Left lobe of liver (tissue), 2 donors: ENCODE results near the gene XRCC2. TPM values are rescaled to one million over a fixed set of nuclear protein-coding genes. Genes with fewer than 3 reads are reported as not detected.
"Not testable (repeated sequence)": the region's sequence is repeated elsewhere in the genome, so short reads cannot be mapped to it uniquely, and the experiment has no call there.

Experiments used
- ATAC-seq: fragments of 200-7000 bp; cut with Tn5 transposase; one replicate; pipeline ENCODE4 v1.9.1; 2020; ENCODE audit warnings: mild to moderate bottlenecking, moderate library complexity
- DNase-seq: peaks from one replicate; pipeline ENCODE4 v3.0.0-alpha.2; 2020; ENCODE audit warnings: low spot score
- total RNA-seq: library from RNA; stranded (reverse); gene quantifications from one replicate; pipeline ENCODE4 v1.2.1, GENCODE V29; 2021
- donor health status: DM: no; HTN: no; CAD: no; lungs with moderate emphysema.
- donor health status: DM: no; HTN: yes; CAD: no.

The XRCC2 gene
- total RNA-seq, result 0.18 TPM

DNA sequence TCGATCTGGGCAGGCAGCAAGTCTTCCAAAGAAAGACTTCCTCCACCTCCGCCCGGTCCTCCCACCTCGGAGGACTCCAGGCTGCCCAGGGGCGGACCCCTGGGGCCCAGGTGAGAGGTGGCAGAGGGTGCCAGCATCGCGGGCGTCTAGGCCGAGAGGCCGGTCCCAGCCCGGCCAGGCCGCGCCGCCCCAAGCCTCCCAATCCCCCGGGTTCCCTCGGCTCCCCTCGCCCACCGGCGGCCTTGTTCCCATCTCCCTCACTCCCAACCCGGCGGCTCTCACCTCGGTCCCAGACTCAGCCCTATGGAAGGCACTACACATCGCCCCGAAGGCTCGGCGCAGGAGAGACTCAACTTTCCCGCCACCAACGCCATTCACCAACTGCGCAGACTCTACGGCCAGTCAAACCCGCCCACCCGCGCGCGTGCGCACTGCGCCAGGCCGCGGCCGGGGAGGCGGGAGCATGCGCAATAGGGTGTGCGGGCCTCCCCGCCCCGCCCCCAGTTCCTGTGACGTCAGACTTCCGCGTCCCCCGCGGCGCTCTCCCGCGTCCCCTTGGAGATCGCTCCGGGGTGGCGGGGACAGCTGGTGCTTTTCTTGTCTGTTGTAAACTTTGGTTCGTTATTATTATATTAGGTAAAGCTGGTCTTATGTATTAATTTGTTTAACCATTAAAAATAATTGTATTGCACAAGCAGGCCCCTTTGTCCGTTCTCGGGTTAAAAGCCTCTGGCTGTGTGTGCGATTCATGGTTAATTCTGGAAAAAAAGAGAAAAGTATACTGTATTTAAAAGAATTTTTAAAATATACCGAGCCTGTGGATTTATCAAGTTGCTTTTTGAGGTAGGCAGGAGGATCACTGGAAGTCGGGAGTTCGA, at the start of gene XRCC2:
XRCC2 (minus strand) TSS at position 383 of the 878 bp plus-strand sequence; CDS start at position 321, 62 bp downstream.
- peak; percentile 97 for ATAC-seq

DNA sequence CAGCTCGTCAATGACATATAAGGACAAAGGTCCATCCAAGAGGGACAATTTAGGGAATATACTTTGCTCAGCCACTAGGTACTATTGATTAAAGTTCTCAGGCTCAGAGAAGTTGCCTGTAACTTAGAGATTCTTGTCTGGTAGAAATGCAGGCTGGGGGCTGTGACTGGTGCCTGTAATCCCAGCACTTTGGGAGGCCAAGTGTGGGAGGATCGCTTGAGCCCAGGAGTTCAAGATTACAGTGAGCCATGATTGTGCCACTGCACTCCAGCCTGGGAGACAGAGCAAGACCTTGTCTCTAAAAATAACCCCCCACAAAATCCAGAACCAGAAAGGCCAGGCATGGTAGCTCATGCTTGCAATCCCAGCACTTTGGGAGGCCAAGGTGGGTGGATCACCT, 47.4 kb upstream of the XRCC2 start:
- DNase-seq (no peak), ATAC-seq (peak; percentile 48)

More for the DNA sequence above, at the start of gene XRCC2:
- DNase-seq, result peak; percentile 94

DNA sequence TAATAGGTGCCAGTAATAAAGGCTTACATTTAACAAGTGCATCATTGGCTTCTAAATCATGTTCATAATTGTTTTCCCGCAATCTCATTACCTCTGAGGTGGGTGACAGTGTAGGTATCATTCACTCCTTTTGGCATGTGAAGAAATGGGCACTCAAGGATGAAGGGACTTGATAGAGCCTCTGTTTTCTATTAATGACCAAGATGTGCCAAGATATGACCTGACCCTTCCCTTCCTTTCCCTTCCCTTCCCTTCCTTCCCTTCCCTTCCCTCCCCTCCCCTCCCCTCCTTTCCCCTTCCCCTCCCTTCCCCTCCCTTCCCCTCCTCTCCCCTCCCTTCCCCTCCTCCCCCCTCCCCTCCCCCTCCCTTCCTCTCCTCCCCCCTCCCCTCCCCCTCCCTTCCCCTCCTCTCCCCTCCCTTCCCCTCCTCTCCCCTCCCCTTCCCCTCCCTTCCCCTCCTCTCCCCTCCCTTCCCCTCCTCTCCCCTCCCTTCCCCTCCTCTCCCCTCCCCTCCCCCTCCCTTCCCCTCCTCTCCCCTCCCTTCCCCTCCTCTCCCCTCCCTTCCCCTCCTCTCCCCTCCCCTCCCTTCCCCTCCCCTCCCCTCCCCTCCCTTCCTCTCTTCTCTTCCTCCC, 36.6 kb upstream of the XRCC2 start:
- not testable (repeated sequence) for ATAC-seq, DNase-seq

DNA sequence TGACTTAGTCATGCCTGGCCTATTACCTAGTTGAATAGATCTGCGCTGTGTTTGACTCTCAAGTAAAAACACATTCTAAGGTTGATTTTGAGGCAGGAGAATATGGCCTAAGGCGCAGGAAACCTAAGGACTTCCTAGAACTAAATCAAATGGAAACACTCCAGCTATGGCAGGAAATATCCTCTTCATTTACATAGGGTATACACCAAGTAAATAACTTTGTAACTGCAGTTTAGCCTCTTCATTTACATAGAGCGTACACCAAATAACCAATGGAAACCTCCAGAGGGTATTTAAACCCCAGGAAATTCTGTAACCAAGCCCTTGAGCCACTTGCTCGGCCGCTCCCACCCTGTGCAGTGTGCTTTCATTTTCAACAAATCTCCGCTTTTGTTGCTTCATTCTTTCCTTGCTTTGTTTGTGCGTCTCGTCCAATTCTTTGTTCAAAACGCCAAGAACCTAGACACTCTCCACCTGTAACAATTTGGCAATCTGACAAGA, 35.6 kb upstream of the XRCC2 start:
- no peak for ATAC-seq
- no peak for DNase-seq

DNA sequence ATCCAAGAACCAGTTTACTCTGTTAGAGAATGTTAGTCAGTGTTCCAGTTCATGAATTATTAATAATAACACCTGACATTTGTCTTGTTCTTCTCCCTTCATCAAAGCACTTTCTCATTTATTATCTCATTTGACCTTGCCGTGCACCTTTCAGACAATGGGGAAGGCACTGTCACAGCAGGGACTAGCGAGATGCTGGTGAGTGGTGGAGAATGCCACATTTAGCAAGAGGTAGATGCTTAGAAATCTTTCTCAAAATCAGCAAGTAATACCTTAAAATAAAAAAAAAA, 34.2 kb upstream of the XRCC2 start:
- ATAC-seq (no peak), DNase-seq (no peak)

DNA sequence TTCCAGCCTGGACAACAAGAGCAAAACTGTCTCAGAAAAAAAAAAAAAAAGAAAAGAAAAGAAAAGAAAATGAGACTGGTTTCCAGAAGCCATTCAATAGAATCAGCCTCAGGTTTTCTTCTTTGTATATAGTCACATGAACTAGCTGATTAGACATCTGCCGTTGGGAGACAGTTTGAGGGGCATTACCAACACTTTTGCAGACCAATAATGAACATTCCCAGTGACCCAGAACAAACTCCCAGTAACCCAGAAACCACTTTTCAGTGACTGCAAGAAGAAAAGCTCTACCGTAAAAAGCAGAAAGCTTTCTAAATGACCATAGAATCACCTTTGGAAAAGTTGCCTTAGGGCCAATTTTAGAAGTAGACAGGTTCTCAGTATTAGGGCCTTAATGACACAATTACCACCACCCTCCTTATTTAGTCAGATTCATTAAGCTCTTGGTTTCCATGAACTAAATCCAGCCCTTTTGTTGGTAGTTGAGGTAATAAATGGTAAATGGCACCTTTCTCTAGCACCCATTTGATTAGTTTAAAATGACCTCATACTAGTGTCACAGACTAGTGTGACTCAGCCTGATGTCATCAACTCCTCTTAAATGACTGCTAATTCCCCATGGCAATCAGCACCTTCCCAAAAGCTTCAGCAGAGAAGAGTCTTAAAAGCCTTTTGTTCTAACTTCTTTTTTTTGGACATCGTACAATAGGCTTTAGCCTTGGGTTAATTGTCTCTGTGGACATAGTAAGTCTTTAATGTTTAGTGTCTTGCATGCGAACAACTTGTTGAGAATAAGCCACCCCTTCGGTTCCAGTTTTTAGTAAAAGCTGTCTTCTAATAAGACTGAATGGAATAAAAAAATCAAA, 33.6 kb upstream of the XRCC2 start:
- ATAC-seq, result no peak

DNA sequence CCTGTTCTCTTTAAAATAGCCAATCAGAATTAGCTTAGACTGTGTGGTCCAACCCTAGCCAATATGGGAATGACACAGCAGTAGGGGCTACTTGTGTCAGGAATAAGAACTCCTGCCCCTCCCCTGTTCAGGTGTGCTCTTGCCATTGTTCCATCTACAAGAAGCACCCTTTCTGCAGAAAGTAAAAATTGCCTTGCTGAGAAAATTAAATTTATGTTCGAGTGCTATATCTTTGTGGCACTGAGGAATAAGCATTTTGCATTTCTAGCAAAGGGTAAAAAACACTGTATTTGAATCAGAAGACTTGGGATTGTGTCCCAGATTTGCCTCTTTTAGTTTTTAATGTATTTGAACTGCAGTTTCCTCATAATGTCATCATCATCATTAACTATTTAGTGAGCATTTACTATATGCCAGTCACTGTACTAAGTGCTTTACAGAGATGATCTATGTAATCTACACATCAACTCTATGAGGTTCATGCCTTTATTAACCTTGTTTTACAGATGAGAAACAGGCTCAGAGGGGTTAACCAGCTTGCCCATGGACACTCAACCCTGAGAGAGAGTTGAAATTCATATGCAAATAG, 28.9 kb upstream of the XRCC2 start:
- no peak for ATAC-seq
- no peak for DNase-seq

More for the DNA sequence above, 33.6 kb upstream of the XRCC2 start:
- DNase-seq, result no peak

DNA sequence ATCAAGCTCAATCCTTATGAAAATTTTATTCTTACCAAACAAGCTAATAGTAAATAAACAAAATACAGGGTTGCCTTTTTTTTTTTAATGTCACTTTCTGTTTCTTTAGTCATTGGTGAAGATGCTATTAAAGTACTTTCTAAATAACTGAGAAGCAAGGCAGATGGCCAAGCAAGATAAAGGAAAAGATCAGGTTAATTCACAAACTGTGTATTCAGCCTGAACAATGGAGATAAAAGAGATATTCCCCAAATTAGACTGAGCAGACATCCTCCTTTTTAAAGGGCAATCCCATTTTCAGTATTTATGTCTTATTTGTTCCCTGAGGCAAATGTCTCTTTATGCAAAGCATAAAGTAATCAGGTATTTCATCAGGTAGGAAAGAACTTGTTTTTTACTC, 23.1 kb upstream of the XRCC2 start:
- ATAC-seq (no peak), DNase-seq (no peak)

DNA sequence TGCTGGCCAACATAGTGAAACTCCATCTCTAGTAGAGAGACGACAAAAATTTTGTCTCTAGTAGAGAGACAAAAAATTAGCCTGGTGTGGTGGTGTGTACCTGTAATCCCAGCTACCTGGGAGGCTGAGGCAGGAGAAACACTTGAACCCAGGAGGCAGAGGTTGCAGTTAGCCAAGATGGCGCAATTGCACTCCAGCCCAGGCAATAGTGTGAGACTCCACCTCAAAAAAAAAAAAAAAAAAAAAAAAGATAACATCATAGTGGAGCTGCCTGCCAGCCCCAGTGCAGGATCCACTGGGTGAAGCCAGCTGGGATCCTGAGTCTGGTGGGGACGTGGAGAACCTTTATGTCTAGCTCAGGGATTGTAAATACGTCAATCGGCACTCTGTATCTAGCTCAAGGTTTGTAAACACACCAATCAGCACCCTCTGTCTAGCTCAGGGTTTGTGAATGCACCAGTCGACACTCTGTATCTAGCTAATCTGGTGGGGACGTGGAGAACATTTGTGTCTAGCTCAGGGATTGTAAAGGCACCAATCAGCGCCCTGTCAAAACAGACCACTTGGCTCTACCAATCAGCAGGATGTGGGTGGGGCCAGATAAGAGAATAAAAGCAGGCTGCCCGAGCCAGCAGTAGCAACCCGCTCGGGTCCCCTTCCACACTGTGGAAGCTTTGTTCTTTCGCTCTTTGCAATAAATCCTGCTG, 21.5 kb upstream of the XRCC2 start:
- not testable (repeated sequence) for ATAC-seq, DNase-seq

DNA sequence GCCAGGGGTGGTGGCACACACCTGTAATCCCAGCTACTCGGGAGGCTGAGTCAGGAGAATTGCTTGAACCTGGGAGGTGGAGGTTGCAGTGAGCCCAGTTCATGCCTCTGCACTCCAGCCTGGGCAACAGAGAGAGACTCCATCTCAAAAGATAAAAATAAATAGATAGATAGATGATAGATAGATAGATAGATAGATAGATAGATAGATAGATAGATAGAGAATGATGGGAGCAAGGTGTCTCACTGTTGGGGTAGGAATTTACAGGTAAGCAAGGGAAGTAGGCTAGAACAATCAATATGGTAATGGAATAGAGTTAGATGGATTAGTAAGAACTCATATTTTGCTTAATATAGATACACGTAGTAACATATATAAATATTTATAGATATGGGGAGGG, 16.3 kb upstream of the XRCC2 start:
- DNase-seq, ATAC-seq: not testable (repeated sequence)

DNA sequence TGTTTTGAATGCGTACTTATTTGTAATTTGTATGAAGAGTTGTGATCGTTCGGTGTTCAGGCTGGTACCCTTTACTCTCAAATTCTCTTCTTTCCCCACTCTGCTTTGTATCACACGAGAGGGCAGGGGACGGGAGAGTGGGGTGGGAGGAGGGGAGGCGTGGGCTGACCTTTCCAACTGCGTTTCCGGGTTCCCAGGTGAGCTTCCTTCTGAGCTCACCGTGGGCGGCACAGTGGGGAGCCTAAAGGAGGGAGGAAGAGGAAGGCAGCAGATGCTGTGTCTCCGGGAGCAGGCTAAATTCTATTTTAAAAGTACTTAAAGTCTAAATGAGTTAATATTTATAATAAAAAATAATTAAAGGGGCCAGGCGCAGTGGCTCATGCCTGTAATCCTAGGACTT, 7.4 kb upstream of the XRCC2 start:
- ATAC-seq (no peak), DNase-seq (no peak)

DNA sequence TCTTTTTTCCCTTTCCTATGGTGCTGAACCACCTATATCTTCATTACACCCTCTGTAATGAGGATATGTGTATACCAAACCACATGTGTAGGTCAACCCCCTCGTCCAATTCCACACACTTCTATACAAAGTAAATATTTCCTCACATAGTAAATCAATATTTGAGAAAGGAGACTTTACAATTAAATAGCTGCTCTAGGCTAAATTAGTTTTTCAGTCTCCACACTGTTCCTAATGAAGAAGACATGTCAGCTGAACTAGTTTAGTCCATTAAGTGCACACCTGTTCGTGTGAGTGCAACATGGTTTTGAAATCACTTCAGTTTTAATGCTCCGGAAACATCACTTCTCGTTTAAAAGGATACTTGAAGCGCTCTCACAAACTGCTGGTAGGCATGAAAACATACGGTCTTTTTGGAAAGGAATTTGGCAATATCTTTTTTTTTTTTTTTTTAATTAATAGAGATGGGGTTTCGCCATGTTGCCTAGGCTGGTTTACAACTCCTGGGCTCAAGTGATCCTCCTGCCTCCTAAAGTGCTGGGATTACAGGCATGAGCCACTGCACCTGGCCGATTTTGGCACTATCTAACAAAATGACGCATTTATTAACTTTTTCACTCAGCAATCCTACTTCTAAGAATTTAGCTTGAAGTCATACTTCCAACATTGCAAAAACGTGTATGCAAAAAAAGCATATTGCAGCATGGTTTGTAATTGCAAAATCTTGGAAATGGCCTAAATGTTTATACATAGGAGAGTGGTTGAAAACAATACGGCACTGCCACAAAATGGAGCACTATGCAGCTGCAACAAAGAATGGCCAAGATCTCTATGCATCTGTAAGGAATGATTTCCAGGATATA, 2.1 kb upstream of the XRCC2 start:
- no peak for DNase-seq
- no peak for ATAC-seq

DNA sequence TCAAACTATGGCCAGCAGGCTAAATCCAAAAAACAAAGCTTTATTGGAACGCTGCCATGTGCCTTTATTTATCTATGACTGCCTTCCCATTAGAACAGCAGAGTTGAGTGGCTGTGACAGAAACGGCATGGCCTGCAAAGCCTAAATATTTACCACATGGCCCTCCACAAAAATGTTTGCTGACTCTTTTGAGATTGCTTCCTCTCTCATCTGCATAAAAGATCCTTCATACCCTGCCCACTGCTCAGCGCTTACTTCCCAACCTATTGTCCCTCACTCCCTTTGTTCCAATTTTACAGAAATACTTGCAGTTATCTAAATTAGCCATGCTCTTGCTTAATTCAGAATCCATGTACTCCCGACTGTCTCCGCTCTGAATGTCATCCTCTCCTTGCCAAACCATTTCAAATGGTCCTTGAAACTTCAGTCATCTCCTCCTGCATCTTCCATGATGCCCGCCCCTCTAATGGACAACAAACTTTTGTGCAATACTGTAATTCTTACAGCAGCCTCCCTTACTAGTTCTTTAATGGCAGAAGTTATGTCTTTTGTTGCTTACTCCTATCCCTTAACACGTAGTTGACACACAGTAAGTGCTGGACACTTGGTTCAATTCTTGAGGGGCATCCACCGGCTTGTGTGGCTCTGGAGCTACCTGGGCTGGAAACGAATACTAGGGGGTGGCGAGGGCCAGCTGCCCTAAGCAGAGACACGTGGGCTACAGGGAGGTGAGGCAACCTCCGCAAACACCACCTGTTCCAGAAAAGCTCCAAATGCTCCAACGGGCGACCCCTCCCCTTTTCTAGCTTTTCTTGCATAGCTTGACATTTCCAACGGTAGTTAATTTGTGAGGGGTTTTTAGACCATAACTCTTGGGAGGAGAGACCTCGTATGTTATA, 832 bp downstream of the XRCC2 start:
- DNase-seq (no peak), ATAC-seq (no peak)

DNA sequence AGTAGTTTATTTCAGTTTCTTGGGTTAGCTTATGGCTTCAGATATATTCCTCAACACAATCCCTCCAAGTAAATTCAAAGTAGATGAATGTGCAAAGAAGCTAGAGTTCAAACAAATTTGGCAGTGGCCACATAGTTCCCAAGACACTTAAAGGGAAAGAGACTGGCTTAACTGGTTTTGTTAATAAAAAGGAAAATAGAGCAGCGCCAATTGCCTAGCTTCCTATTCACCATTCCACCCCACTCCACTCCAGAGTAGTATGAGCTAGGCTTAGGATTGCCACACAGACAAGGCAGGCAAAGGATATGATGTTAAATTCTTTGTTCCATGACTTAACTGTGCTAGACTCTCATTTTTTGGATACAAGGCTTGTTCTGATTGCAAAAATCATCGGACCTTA, 2.0 kb downstream of the XRCC2 start:
- ATAC-seq (no peak), DNase-seq (no peak)

DNA sequence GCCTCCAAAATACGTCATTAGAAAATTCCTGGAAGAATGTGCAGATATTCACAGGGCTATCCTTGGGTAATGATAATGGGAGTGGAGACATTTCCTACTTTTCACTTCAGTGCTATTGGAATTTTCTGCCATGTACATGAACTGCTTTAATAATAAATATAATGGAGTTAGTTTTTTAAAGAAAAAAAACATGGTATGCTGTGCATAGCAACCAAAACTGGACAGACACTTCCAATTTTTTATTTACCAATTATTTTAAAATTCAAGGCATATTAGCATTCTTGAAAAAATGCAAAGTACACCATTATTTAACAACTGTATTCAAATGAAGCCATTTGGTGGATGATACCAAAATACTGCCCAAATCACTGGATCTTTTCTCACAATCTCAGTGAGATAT, 3.3 kb downstream of the XRCC2 start:
- DNase-seq (no peak), ATAC-seq (no peak)

DNA sequence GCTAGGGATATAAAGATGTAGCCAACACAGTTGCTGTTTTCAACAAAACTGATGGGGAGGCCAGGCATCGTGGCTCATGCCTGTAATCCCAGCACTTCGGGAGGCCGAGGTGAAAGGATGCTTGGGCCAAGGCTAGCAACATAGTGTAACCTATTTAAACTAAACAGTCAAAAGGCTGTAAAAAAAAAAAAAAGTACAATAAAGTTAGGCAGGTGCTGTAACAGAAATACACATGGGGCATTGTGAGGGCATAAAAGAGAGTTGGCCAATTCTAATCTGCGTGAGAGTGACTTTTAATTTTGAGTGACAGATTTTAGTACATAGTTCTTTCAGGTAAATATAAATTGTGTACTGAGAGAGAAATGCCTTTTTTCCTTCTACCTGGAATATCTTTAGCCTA, 6.2 kb downstream of the XRCC2 start:
- DNase-seq (no peak), ATAC-seq (no peak)

DNA sequence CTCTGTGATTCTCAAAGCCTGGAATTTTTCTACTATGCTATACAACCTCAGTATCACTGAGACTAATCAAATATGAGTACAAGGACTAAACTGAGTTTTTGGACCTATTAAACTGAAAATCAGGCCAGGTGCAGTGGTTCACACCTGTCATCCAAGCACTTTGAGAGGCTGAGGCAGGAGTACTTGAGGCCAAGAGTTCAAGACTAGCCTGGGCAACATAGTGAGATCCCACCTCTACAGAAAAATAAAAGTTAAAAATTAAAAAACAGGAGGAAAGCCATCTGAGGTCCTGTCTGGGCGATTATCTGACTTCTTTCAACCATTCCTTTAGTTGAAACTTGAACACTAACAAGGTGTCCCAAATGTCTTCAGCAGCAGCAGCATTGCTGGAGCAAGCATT, 7.0 kb downstream of the XRCC2 start:
- no peak for ATAC-seq
- DNase-seq, result no peak

DNA sequence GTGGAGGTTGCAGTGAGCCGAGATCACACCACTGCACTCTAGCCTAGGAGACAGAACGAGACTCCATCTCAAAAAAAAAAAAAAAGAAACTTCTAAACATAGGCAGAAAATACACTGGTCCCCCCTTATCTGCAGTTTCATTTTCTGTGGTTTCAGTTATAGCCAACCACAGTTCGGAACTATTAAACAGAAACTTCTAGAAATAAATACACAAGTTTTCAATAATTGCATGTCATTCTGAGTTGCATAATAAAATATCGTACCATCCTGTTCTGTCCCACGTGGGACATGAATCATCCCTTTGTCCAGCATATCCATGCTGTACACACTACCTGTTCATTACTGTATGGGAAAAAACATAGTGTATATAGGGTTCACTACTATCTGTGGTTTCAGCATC, 8.0 kb downstream of the XRCC2 start:
- no peak for ATAC-seq
- no peak for DNase-seq
